ENCODE data around the gene KYAT1. TPM values are rescaled to one million over a fixed set of nuclear protein-coding genes. Genes with fewer than 3 reads are reported as not detected.

KYAT1 gene
- total and polyA plus RNA-seq, 2 of the 13 experiments (the other 11 are each of a cell fraction or from before 2014, with no cell fraction given), result 9.2 to 46.5 TPM

- H3K79me2 ChIP-seq (ENCODE audit: insufficient read depth, low read length), result peaks cover 5% of the 10 kb centered on the region
- peak; percentile 96 for FAIRE-seq
- H3K27ac ChIP-seq (ENCODE audit: extremely low read length, insufficient read depth, low read length), result peak within 1 kb of the TSS; percentile 77
- no peaks in the 10 kb centered on the region for H4K20me1 ChIP-seq (ENCODE audit: insufficient read depth, low read length)
- WGBS (ENCODE audit: low lambda C conversion rate), result 2% methylated on average over 26 of the region's 70 CpGs
- intact Hi-C loops (cut with micrococcal nuclease; ENCODE audit: unreplicated experiment) (no loop called here), in situ Hi-C loops (cut with HindIII; ENCODE audit: extremely low pct_ligation_motif_present, low pct_unique_long_range_greater_than_20kb) (no loop called here)
- H3K4me3 ChIP-seq (replicated peaks in 1 of 3; ENCODE audit: insufficient read depth in 1 of 3, low read depth in 2 of 3, low read length in 3 of 3), result peak within 1 kb of the TSS; percentile 53 to 85 (median 80)
- H3K9me3 ChIP-seq (ENCODE audit: low read length), result no peaks in the 10 kb centered on the region
- H3K4me2 ChIP-seq (ENCODE audit: low read depth, low read length), result peak within 1 kb of the TSS; percentile 93
- ChIA-PET CTCF (ENCODE audit: low intra/inter-chr PET ratio, low total read pairs) (interaction anchor here (1.1 to 1.7 kb wide), 2 partner anchors 85 to 115 kb away, joined by 3 to 5 read pairs; no protein-coding TSS in a partner anchor), POLR2A (interaction anchor here (0.7 to 3.2 kb wide), 26 partner anchors 9 to 220 kb away, joined by 3 to 46 read pairs (median 4); partner anchors contain the start of genes SH3GLB2, SPOUT1 and ZDHHC12)
- H3K4me1 ChIP-seq (ENCODE audit: insufficient read depth, low read length), result peaks cover 26% of the 10 kb centered on the region
- peak within 1 kb of the TSS; percentile 70 for H2AFZ ChIP-seq (ENCODE audit: low read length)
- peak within 1 kb of the TSS; percentile 74 for H3K9ac ChIP-seq (ENCODE audit: insufficient read depth, low read depth, low read length)
- DNase-seq (ENCODE audit: low spot score), result peak; percentile 94
- peaks cover 9 to 28% of the 10 kb centered on the region in 2 experiments for H3K36me3 ChIP-seq (replicated peaks in 1 of 2; ENCODE audit: control insufficient read depth in 1 of 2, insufficient read depth in 2 of 2, low read length in 2 of 2)
- BruUV-seq (replicated peaks), result TSS peak; percentile 68
- H3K27me3 ChIP-seq (ENCODE audit: control insufficient read depth in 1 of 2, insufficient read depth in 2 of 2, low read length in 2 of 2), result no peaks in the 10 kb centered on the region
- ATAC-seq, result peak; percentile 84
- TF ChIP-seq ZSCAN12 (CRISPR knock-in tag; IDR thresholded peaks at IDR 0.05), result no peak
- peak; percentile 8; the same call in 1 of the 2 replicates for TF ChIP-seq ZNF607 (CRISPR knock-in tag; IDR thresholded peaks at IDR 0.05; ENCODE audit: borderline replicate concordance)
- TF ChIP-seq ZNF460 (CRISPR knock-in tag; IDR thresholded peaks at IDR 0.05; ENCODE audit: borderline replicate concordance), result no peak
- no peak for TF ChIP-seq SMARCC2 (IDR thresholded peaks at IDR 0.05)
- no peak for TF ChIP-seq ZKSCAN5 (CRISPR knock-in tag; IDR thresholded peaks at IDR 0.05)
- no peak for TF ChIP-seq HOXA7 (CRISPR knock-in tag; IDR thresholded peaks at IDR 0.05)
- no peak; the same call in 1 of the 2 replicates for TF ChIP-seq HIVEP1 (CRISPR knock-in tag; IDR thresholded peaks at IDR 0.05)
- no peak for TF ChIP-seq HDAC1 (CRISPR knock-in tag; IDR thresholded peaks at IDR 0.05)
- TF ChIP-seq NFE2 (CRISPR knock-in tag; IDR thresholded peaks at IDR 0.05), result no peak
- TF ChIP-seq NRL (CRISPR knock-in tag; IDR thresholded peaks at IDR 0.05; ENCODE audit: borderline replicate concordance), result no peak
- TF ChIP-seq ZSCAN9 (CRISPR knock-in tag; IDR thresholded peaks at IDR 0.05; ENCODE audit: borderline replicate concordance), result peak; percentile 70; the same call in 1 of the 2 replicates
- TF ChIP-seq ZNF629 (CRISPR knock-in tag; conservative IDR thresholded peaks at IDR 0.05), result no peak
- TF ChIP-seq REXO4 (CRISPR knock-in tag; IDR thresholded peaks at IDR 0.05; ENCODE audit: borderline replicate concordance), result no peak
- TF ChIP-seq ETV6 (CRISPR knock-in tag; conservative IDR thresholded peaks at IDR 0.05), result no peak
- no peak for TF ChIP-seq BRD4 (CRISPR knock-in tag; IDR thresholded peaks at IDR 0.05)
- TF ChIP-seq RERE (CRISPR knock-in tag; IDR thresholded peaks at IDR 0.05; ENCODE audit: low read depth), result no peak
- peak; percentile 25; the same call in 1 of the 2 replicates for TF ChIP-seq ZNF350 (CRISPR knock-in tag; IDR thresholded peaks at IDR 0.05; ENCODE audit: borderline replicate concordance, low read depth)
- peak; percentile 94 for TF ChIP-seq POLR2AphosphoS5 (IDR thresholded peaks at IDR 0.05; ENCODE audit: low read depth, low read length)
- peak; percentile 8; the same call in 1 of the 2 replicates for TF ChIP-seq ZNF121 (CRISPR knock-in tag; IDR thresholded peaks at IDR 0.05)
- TF ChIP-seq CEBPB (IDR thresholded peaks at IDR 0.05; ENCODE audit: borderline replicate concordance, low read depth, low read length), result no peak
These were observed 63.5 kb downstream of the KYAT1 start, which contains the start of gene ENDOG for GRCh38 chr9:128818099-128818838. TSS of gene ENDOG (plus strand) at chr9:128818500. CDS start at chr9:128818685, 185 bp downstream.
